HEK293 (cell line): ENCODE data around the gene MELK.
A peak's percentile ranks its signal among the peaks of the same experiment; 100 is the strongest.

Experiments used
- FEZF1 ChIP-seq: fragments of 450-650 bp; formaldehyde crosslinking; IDR thresholded peaks from 2 replicates; pipeline ENCODE4 v1.5.1; 2016; ENCODE audit warnings: missing biosample characterization, missing genetic modification characterization
- HIC1 ChIP-seq: fragments of 450-650 bp; formaldehyde crosslinking; IDR thresholded peaks from 2 replicates; pipeline ENCODE4 v1.5.1; 2016; ENCODE audit warnings: missing biosample characterization, missing genetic modification characterization
- KLF16 ChIP-seq: fragments of 450-650 bp; formaldehyde crosslinking; IDR thresholded peaks from 2 replicates; pipeline ENCODE4 v1.5.1; 2017; ENCODE audit warnings: missing biosample characterization, missing genetic modification characterization
- KLF8 ChIP-seq: fragments of 450-650 bp; formaldehyde crosslinking; IDR thresholded peaks from 2 replicates; pipeline ENCODE4 v1.5.1; 2016; ENCODE audit warnings: missing biosample characterization, missing genetic modification characterization
- SP7 ChIP-seq: fragments of 450-650 bp; formaldehyde crosslinking; IDR thresholded peaks from 2 replicates; pipeline ENCODE4 v1.5.1; 2016; ENCODE audit warnings: missing biosample characterization, missing genetic modification characterization
- ZIC2 ChIP-seq: fragments of 450-650 bp; formaldehyde crosslinking; IDR thresholded peaks from 2 replicates; pipeline ENCODE4 v1.5.1; 2016; ENCODE audit warnings: missing biosample characterization, missing genetic modification characterization
- ZNF148 ChIP-seq: fragments of 450-650 bp; formaldehyde crosslinking; IDR thresholded peaks from 2 replicates; pipeline ENCODE4 v1.5.0; 2017; ENCODE audit warnings: missing biosample characterization, missing genetic modification characterization, borderline replicate concordance
- ZNF175 ChIP-seq: fragments of 450-650 bp; formaldehyde crosslinking; IDR thresholded peaks from 2 replicates; pipeline ENCODE4 v1.5.1; 2016; ENCODE audit warnings: missing biosample characterization, missing genetic modification characterization
- ZNF214 ChIP-seq: fragments of 450-650 bp; formaldehyde crosslinking; IDR thresholded peaks from 2 replicates; pipeline ENCODE4 v1.5.1; 2017; ENCODE audit warnings: missing biosample characterization, mild to moderate bottlenecking, missing genetic modification characterization, borderline replicate concordance
- ZNF280D ChIP-seq: fragments of 450-650 bp; formaldehyde crosslinking; IDR thresholded peaks from 2 replicates; pipeline ENCODE4 v1.5.1; 2016; ENCODE audit warnings: missing biosample characterization, missing genetic modification characterization
- ZNF521 ChIP-seq: fragments of 450-650 bp; formaldehyde crosslinking; IDR thresholded peaks from 2 replicates; pipeline ENCODE4 v1.5.1; 2017; ENCODE audit warnings: missing biosample characterization, mild to moderate bottlenecking, missing genetic modification characterization
- ZNF600 ChIP-seq: fragments of 450-650 bp; formaldehyde crosslinking; IDR thresholded peaks from 2 replicates; pipeline ENCODE4 v1.5.1; 2016; ENCODE audit warnings: missing biosample characterization, missing genetic modification characterization
- ZNF645 ChIP-seq: fragments of 450-650 bp; formaldehyde crosslinking; IDR thresholded peaks from 2 replicates; pipeline ENCODE4; 2016; ENCODE audit warnings: missing biosample characterization, missing genetic modification characterization
- ZNF777 ChIP-seq: fragments of 450-650 bp; formaldehyde crosslinking; IDR thresholded peaks from 2 replicates; pipeline ENCODE4 v1.5.1; 2017; ENCODE audit warnings: missing biosample characterization, missing genetic modification characterization, borderline replicate concordance
- TF ChIP-seq, protein P1 (sequence below): sonication (generic); formaldehyde crosslinking; IDR thresholded peaks from 2 replicates; pipeline ENCODE4 v1.8.1; 2022; ENCODE audit warnings: mild to moderate bottlenecking, moderate library complexity, missing genetic modification reagents
- TF ChIP-seq, protein P2 (sequence below): fragments of 450-650 bp; formaldehyde crosslinking; IDR thresholded peaks from 2 replicates; pipeline ENCODE4 v1.5.1; 2017; ENCODE audit warnings: missing biosample characterization, missing genetic modification characterization
- TF ChIP-seq, protein P3 (sequence below): fragments of 450-650 bp; formaldehyde crosslinking; conservative IDR thresholded peaks from 2 replicates; pipeline ENCODE4 v1.5.1; 2016; ENCODE audit warnings: low read depth, missing biosample characterization, missing genetic modification characterization
- TF ChIP-seq, protein P4 (sequence below): fragments of 450-650 bp; formaldehyde crosslinking; IDR thresholded peaks from 2 replicates; pipeline ENCODE4 v1.5.1; 2017; ENCODE audit warnings: missing biosample characterization, mild to moderate bottlenecking, missing genetic modification characterization, moderate library complexity

Gene MELK

GRCh38 chr9:36572515-36573418, at the start of gene MELK (continued):
- TF ChIP-seq, protein P1, sequence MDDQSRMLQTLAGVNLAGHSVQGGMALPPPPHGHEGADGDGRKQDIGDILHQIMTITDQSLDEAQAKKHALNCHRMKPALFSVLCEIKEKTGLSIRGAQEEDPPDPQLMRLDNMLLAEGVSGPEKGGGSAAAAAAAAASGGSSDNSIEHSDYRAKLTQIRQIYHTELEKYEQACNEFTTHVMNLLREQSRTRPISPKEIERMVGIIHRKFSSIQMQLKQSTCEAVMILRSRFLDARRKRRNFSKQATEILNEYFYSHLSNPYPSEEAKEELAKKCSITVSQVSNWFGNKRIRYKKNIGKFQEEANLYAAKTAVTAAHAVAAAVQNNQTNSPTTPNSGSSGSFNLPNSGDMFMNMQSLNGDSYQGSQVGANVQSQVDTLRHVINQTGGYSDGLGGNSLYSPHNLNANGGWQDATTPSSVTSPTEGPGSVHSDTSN (CRISPR knock-in tag) = no peak; the same call in 1 of the 2 replicates
- no peak for TF ChIP-seq ZNF280D (tag by site-specific recombination)
- TF ChIP-seq KLF16 (tag by site-specific recombination) = no peak
- no peak for TF ChIP-seq FEZF1 (tag by site-specific recombination)
- TF ChIP-seq ZNF175 (tag by site-specific recombination) = no peak
- TF ChIP-seq, protein P2, sequence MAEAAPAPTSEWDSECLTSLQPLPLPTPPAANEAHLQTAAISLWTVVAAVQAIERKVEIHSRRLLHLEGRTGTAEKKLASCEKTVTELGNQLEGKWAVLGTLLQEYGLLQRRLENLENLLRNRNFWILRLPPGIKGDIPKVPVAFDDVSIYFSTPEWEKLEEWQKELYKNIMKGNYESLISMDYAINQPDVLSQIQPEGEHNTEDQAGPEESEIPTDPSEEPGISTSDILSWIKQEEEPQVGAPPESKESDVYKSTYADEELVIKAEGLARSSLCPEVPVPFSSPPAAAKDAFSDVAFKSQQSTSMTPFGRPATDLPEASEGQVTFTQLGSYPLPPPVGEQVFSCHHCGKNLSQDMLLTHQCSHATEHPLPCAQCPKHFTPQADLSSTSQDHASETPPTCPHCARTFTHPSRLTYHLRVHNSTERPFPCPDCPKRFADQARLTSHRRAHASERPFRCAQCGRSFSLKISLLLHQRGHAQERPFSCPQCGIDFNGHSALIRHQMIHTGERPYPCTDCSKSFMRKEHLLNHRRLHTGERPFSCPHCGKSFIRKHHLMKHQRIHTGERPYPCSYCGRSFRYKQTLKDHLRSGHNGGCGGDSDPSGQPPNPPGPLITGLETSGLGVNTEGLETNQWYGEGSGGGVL (tag by site-specific recombination) = no peak
- no peak for TF ChIP-seq ZNF148 (tag by site-specific recombination)
- TF ChIP-seq ZIC2 (tag by site-specific recombination) = no peak
- TF ChIP-seq, protein P3, sequence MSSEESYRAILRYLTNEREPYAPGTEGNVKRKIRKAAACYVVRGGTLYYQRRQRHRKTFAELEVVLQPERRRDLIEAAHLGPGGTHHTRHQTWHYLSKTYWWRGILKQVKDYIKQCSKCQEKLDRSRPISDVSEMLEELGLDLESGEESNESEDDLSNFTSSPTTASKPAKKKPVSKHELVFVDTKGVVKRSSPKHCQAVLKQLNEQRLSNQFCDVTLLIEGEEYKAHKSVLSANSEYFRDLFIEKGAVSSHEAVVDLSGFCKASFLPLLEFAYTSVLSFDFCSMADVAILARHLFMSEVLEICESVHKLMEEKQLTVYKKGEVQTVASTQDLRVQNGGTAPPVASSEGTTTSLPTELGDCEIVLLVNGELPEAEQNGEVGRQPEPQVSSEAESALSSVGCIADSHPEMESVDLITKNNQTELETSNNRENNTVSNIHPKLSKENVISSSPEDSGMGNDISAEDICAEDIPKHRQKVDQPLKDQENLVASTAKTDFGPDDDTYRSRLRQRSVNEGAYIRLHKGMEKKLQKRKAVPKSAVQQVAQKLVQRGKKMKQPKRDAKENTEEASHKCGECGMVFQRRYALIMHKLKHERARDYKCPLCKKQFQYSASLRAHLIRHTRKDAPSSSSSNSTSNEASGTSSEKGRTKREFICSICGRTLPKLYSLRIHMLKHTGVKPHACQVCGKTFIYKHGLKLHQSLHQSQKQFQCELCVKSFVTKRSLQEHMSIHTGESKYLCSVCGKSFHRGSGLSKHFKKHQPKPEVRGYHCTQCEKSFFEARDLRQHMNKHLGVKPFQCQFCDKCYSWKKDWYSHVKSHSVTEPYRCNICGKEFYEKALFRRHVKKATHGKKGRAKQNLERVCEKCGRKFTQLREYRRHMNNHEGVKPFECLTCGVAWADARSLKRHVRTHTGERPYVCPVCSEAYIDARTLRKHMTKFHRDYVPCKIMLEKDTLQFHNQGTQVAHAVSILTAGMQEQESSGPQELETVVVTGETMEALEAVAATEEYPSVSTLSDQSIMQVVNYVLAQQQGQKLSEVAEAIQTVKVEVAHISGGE (tag by site-specific recombination) = peak; percentile 79
- TF ChIP-seq HIC1 (tag by site-specific recombination) = no peak
- peak; percentile 10; the same call in 1 of the 2 replicates for TF ChIP-seq SP7 (tag by site-specific recombination)
- no peak for TF ChIP-seq ZNF521
- TF ChIP-seq ZNF645 (tag by site-specific recombination) = no peak
- no peak; the same call in 1 of the 2 replicates for TF ChIP-seq ZNF600 (tag by site-specific recombination)
- TF ChIP-seq, protein P4, sequence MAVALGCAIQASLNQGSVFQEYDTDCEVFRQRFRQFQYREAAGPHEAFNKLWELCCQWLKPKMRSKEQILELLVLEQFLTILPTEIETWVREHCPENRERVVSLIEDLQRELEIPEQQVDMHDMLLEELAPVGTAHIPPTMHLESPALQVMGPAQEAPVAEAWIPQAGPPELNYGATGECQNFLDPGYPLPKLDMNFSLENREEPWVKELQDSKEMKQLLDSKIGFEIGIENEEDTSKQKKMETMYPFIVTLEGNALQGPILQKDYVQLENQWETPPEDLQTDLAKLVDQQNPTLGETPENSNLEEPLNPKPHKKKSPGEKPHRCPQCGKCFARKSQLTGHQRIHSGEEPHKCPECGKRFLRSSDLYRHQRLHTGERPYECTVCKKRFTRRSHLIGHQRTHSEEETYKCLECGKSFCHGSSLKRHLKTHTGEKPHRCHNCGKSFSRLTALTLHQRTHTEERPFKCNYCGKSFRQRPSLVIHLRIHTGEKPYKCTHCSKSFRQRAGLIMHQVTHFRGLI (tag by site-specific recombination) = no peak
- TF ChIP-seq ZNF777 = no peak
- peak; percentile 27; the same call in 1 of the 2 replicates for TF ChIP-seq KLF8
- TF ChIP-seq ZNF214 (tag by site-specific recombination) = no peak
